GM12878 (cell line): ENCODE measurements around the gene NDRG2. TPM values are rescaled to one million over a fixed set of nuclear protein-coding genes. Genes with fewer than 3 reads are reported as not detected.

Experiments
- ATAC-seq: fragments of 200-7000 bp; cut with Tn5 transposase; 3 replicates; pipeline ENCODE4 v1.9.1; 2020; ENCODE audit warnings: mild to moderate bottlenecking, moderate library complexity
- BruUV-seq: library from RNA; stranded (reverse); fragments of 400-500 nt; replicated peaks from 2 replicates; lab custom pipeline; 2021; lab: Mats Ljungman, UMichigan
- CTCF ChIA-PET: fragments of 300-600 bp; sonication (Branson Sonifier 250); formaldehyde crosslinking; extraction: SDS; loops from one replicate; lab custom pipeline; 2021; ENCODE audit warnings: inconsistent platforms; lab: Yijun Ruan, JAX
- POLR2A ChIA-PET: fragments of 350-600 bp; formaldehyde crosslinking; extraction: SDS; loops from one replicate; lab custom pipeline; 2021; ENCODE audit warnings: inconsistent platforms; lab: Charles Lee
- RAD21 ChIA-PET: fragments of 300-600 bp; sonication (Branson Sonifier 250); formaldehyde crosslinking; loops from one replicate; lab custom pipeline; 2023; ENCODE audit warnings: antibody characterized with exemption; ENCODE audit not compliant: unreplicated experiment; lab: Charles Lee
- SMC1A ChIA-PET: fragments of 300-600 bp; sonication (Branson Sonifier 250); formaldehyde crosslinking; loops from one replicate; lab custom pipeline; 2023; ENCODE audit not compliant: unreplicated experiment, uncharacterized antibody; lab: Charles Lee
- DNase-seq: peaks from one replicate; pipeline ENCODE4 v3.0.0-alpha.2; 2011; ENCODE audit warnings: low read depth, low spot score
- FAIRE-seq: peaks from 3 replicates; lab custom pipeline; 2011; peaks lifted over from hg19 to GRCh38; lab: Jason Lieb, UNC
- H2AFZ ChIP-seq: 2 replicates; pipeline ENCODE4 v1.6.0; 2011; ENCODE audit warnings: low read depth, low read length, control low read depth; ENCODE audit not compliant: control insufficient read depth
- H3K27ac ChIP-seq: 2 replicates; pipeline ENCODE4 v1.5.1; 2011; ENCODE audit warnings: control low read depth; ENCODE audit not compliant: control insufficient read depth, insufficient read depth
- H3K27me3 ChIP-seq, 2 experiments: replicated peaks in 1 of 2; 2 replicates each; pipeline versions ENCODE4 v1.6.0 to v1.6.1; 2011; ENCODE audit warnings: low read length in 1 of 2; ENCODE audit not compliant: control insufficient read depth in 2 of 2, insufficient read depth in 2 of 2
- H3K36me3 ChIP-seq, 2 experiments: 2 replicates each; pipeline ENCODE4 v1.5.1; 2011; ENCODE audit warnings: low read length in 1 of 2; ENCODE audit not compliant: control insufficient read depth in 2 of 2, insufficient read depth in 2 of 2
- H3K4me1 ChIP-seq: 2 replicates; pipeline ENCODE4 v1.6.1; 2011; ENCODE audit warnings: mild to moderate bottlenecking, low read length, moderate library complexity, mixed read lengths; ENCODE audit not compliant: control insufficient read depth, insufficient read depth
- H3K4me2 ChIP-seq: 2 replicates; pipeline ENCODE4 v1.6.0; 2011; ENCODE audit warnings: control low read depth; ENCODE audit not compliant: control insufficient read depth, insufficient read depth
- H3K4me3 ChIP-seq: fragments of 200-600 bp; sonication (generic); 2 replicates; pipeline ENCODE4 v1.5.1; 2016
- H3K79me2 ChIP-seq: 2 replicates; pipeline ENCODE4 v1.6.0; 2011; ENCODE audit warnings: low read length; ENCODE audit not compliant: control insufficient read depth, insufficient read depth
- H3K9ac ChIP-seq: 2 replicates; pipeline ENCODE4 v1.8.0; 2011; ENCODE audit warnings: low read length, control low read depth, mixed read lengths; ENCODE audit not compliant: control insufficient read depth, insufficient read depth
- H3K9me3 ChIP-seq: replicated peaks from 3 replicates; pipeline ENCODE4 v1.5.1; 2011; ENCODE audit warnings: mild to moderate bottlenecking, low read length; ENCODE audit not compliant: control insufficient read depth, insufficient read depth
- H4K20me1 ChIP-seq: 2 replicates; pipeline ENCODE4 v1.6.0; 2011; ENCODE audit not compliant: control insufficient read depth, insufficient read depth
- EGR1 ChIP-seq, 2 experiments: IDR thresholded peaks; 1 replicate in 1 of 2; 2 replicates in 1 of 2; pipeline ENCODE4 v1.6.1; 2011 to 2012; ENCODE audit warnings: low read depth in 2 of 2, low read length in 2 of 2, borderline replicate concordance in 1 of 2, mild to moderate bottlenecking in 1 of 2, moderate library complexity in 1 of 2
- IKZF1 ChIP-seq: fragments of 450-650 bp; conservative IDR thresholded peaks from 2 replicates; pipeline ENCODE4 v1.6.1; 2017; ENCODE audit warnings: antibody characterized with exemption, mild to moderate bottlenecking
- MAX ChIP-seq: IDR thresholded peaks from 2 replicates; pipeline ENCODE4 v1.6.1; 2012; ENCODE audit warnings: low read depth, low read length, improper control_type of control experiment
- YY1 ChIP-seq: IDR thresholded peaks from 2 replicates; pipeline ENCODE4 v1.6.1; 2011; ENCODE audit warnings: low read depth, mild to moderate bottlenecking, low read length
- WGBS: methylation state at CpG from one replicate; pipeline ENCODE4 v1.1.6; 2016; ENCODE audit warnings: low lambda C conversion rate; ENCODE audit not compliant: insufficient replicate concordance, insufficient coverage; ENCODE audit errors: missing lambda C conversion rate; 5-methylcytosine and 5-hydroxymethylcytosine counted together
- in situ Hi-C: fragments of 300-500 bp; cut with MboI; formaldehyde crosslinking; loops from 9 replicates; pipeline ENCODE4 v1.14.3; 2018; ENCODE audit warnings: mixed read lengths
- intact Hi-C: fragments of 100-400 bp; cut with micrococcal nuclease; formaldehyde crosslinking; loops from one replicate; pipeline ENCODE4 v1.14.2; 2022; ENCODE audit not compliant: unreplicated experiment
- polyA plus RNA-seq, 11 experiments: library from polyadenylated mRNA; depleted of rRNA in 4 of 11; unstranded in 6 of 11; stranded (reverse) in 5 of 11; fragments of >200 nt; fragmentation: Nextera tagmentation in 4 of 11; fragmentation: Illumina TruSeq in 1 of 11; extraction: Ambion mirVana in 4 of 11; extraction: Trizol in 1 of 11; gene quantifications; 1 replicate in 1 of 11; 2 replicates in 10 of 11; pipeline versions ENCODE4 v1.2.1 to v1.2.3, GENCODE V29; 2011 to 2016; ENCODE audit warnings: inconsistent platforms in 2 of 11, missing spikeins in 2 of 11, low read depth in 1 of 11
- total RNA-seq, 4 experiments: library from RNA; depleted of rRNA in 3 of 4; stranded (reverse); fragments of >200 nt in 3 of 4; fragmentation: Illumina TruSeq in 1 of 4; extraction: Trizol in 1 of 4; gene quantifications; 2 replicates each; pipeline versions ENCODE4 v1.2.1 to v1.2.3, GENCODE V29; 2013 to 2021

Gene NDRG2
- total and polyA plus RNA-seq, 10 of the 15 experiments (the other 5 are each of a cell fraction or from before 2014, with no cell fraction given) = 0.15 to 0.49 TPM; not detected in 8

- Histone ChIP-seq H3K4me2 (peak overlapping the region; percentile 67), H3K9ac (peak overlapping the region; percentile 6; the same call in 1 of the 2 replicates), H4K20me1 (no peaks in the 10 kb centered on the region), H3K4me1 (peaks cover 29% of the 10 kb centered on the region), H3K4me3 (no peak overlapping the region), H3K27me3 (peaks cover 9 to 20% of the 10 kb centered on the region in 2 experiments), H3K36me3 (no peaks in the 10 kb centered on the region), H3K9me3 (no peaks in the 10 kb centered on the region), H3K79me2 (no peaks in the 10 kb centered on the region), H3K27ac (no peak overlapping the region), H2AFZ (no peak overlapping the region)
- ChIA-PET CTCF (interaction anchor here (0.7 to 6.3 kb wide), 10 partner anchors 15 to 246 kb away, joined by 3 to 151 read pairs (median 25); partner anchors contain the start of gene TMEM253), SMC1A (interaction anchor here (0.6 to 3.2 kb wide), 9 partner anchors 8 to 419 kb away, joined by 3 to 30 read pairs (median 5); no protein-coding TSS in a partner anchor), POLR2A (interaction anchor here (2.6 kb wide), 1 partner anchor 35 kb away, joined by 21 read pairs; no protein-coding TSS in a partner anchor), RAD21 (interaction anchor here (2.1 to 4.8 kb wide), 5 partner anchors 23 to 55 kb away, joined by 13 to 55 read pairs (median 26); no protein-coding TSS in a partner anchor)
- no peak for FAIRE-seq
- no peak for DNase-seq
- ATAC-seq = no peak
- intact Hi-C loops = no loop called here
- TF ChIP-seq MAX = no peak
- 0 out of 2 replicates have a peak, but pooled peaks have one; percentile 10 for TF ChIP-seq IKZF1
- no peak for TF ChIP-seq EGR1 (IDR thresholded peaks at IDR 0.05; ENCODE audit: borderline replicate concordance in 1 of 2, low read depth in 2 of 2, low read length in 2 of 2)
- no peak for TF ChIP-seq YY1
- 6% methylated on average over 39 of the region's 40 CpGs for WGBS
- no TSS peak for BruUV-seq
- in situ Hi-C loops = no loop called here
Observed at GRCh38 chr14:21069388-21070082, 44.7 kb upstream of the NDRG2 start.
